PFSK-1 (cell line): Measurements from ENCODE around the gene MUS81.

Source experiments
- FOXP2 ChIP-seq: optimal IDR thresholded peaks from 2 replicates; pipeline ENCODE3; 2011; ENCODE audit warnings: borderline replicate concordance, control low read depth, inconsistent platforms; ENCODE audit not compliant: insufficient read depth; ENCODE audit errors: extremely low read length, extremely low read depth
- POLR2AphosphoS5 ChIP-seq: IDR thresholded peaks from 2 replicates; pipeline ENCODE4 v1.6.1; 2012; ENCODE audit warnings: low read depth, mild to moderate bottlenecking, control low read depth, low read length, moderate library complexity
- SIN3A ChIP-seq: IDR thresholded peaks from 2 replicates; pipeline ENCODE4 v1.6.1; 2012; ENCODE audit warnings: mild to moderate bottlenecking, low read length, moderate library complexity, borderline replicate concordance; ENCODE audit not compliant: insufficient read depth
- TAF1 ChIP-seq: IDR thresholded peaks from 2 replicates; pipeline ENCODE4 v1.6.1; 2012; ENCODE audit warnings: low read length, control low read depth, borderline replicate concordance; ENCODE audit not compliant: insufficient read depth
- TF ChIP-seq, protein P1 (sequence below), 2 experiments: IDR thresholded peaks; 2 replicates each; pipeline versions ENCODE4 v1.6.1 to v1.8.0; 2011 to 2012; ENCODE audit warnings: low read depth in 2 of 2, low read length in 2 of 2, control low read depth in 1 of 2, inconsistent platforms in 1 of 2, mild to moderate bottlenecking in 1 of 2, moderate library complexity in 1 of 2; ENCODE audit not compliant: insufficient read depth in 1 of 2

The MUS81 gene

DNA sequence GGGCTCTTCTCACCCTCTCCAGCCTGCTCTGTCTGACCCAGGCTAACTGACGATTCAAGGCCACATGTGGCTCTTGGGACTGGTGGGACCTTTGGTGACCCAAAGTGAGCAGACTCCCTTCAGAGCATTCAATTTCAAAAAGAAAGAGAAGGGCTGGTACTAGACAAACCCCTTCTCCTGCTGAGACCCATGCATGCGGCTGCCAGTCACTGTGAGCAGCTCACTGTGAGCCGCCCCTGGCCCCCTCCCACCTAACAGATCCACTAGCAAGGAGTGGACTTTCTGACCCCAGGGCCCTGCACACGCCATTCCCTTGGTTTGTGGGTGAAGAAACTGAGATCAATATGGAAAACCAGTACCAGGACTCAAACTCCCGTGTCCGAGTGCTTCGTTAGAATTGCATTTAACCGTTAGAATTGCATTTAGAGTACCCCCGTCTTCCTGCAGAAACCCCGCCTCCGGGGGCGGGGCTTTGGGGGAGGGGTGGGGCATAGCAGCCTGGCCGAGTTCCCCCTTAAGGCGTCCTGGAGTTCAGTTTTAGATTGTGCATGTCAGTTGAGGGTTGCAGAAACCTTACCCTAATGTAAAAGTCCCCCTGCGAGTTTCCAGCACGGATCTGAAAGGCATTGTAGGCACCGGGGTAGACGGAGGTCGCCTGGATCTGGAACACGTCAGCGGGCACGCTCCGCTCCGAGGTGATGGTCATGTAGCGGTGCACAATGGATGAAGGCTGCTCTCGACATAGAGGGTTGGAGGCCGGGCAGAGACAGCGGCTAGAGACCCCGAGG is 7.2 kb downstream of the MUS81 start:
- no peak for TF ChIP-seq TAF1
- TF ChIP-seq POLR2AphosphoS5: no peak
- TF ChIP-seq SIN3A: no peak
- no peak for TF ChIP-seq FOXP2
- TF ChIP-seq, protein P1, sequence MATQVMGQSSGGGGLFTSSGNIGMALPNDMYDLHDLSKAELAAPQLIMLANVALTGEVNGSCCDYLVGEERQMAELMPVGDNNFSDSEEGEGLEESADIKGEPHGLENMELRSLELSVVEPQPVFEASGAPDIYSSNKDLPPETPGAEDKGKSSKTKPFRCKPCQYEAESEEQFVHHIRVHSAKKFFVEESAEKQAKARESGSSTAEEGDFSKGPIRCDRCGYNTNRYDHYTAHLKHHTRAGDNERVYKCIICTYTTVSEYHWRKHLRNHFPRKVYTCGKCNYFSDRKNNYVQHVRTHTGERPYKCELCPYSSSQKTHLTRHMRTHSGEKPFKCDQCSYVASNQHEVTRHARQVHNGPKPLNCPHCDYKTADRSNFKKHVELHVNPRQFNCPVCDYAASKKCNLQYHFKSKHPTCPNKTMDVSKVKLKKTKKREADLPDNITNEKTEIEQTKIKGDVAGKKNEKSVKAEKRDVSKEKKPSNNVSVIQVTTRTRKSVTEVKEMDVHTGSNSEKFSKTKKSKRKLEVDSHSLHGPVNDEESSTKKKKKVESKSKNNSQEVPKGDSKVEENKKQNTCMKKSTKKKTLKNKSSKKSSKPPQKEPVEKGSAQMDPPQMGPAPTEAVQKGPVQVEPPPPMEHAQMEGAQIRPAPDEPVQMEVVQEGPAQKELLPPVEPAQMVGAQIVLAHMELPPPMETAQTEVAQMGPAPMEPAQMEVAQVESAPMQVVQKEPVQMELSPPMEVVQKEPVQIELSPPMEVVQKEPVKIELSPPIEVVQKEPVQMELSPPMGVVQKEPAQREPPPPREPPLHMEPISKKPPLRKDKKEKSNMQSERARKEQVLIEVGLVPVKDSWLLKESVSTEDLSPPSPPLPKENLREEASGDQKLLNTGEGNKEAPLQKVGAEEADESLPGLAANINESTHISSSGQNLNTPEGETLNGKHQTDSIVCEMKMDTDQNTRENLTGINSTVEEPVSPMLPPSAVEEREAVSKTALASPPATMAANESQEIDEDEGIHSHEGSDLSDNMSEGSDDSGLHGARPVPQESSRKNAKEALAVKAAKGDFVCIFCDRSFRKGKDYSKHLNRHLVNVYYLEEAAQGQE (IDR thresholded peaks at IDR 0.05; ENCODE audit: insufficient read depth in 1 of 2, low read depth in 2 of 2, low read length in 2 of 2): no peak

DNA sequence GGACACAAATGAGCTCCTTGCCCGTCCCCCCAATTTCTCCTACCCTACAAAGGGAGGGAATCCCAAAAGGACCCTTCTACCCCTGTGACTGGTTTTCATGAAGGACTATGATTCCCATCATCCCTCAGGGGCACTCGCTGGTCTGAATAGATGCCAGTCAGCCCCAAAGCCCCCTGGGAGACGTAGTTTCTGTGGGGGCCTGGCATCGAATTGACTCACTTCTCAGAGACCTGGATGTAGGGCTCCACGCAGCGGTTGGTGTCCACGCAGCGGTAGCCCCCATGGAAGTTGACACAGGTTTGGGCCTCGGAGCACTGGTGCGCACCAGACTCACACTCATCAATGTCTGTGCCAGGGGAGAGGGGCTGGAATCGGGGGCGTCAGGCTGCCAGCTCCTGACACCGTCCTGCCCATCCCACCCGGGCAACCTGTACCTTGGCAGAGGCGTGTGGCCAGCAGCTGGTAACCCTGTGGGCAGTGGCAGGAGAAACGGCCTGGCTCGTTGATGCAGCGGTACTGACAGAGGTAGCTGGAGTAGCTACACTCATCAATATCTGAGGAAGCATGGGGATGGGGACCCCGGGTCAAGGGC is 7.9 kb downstream of the MUS81 start:
- TF ChIP-seq SIN3A (no peak), POLR2AphosphoS5 (peak; percentile 45; the same call in 1 of the 2 replicates)

GRCh38 chr11:65868907-65869306 is 8.7 kb downstream of the MUS81 start:
- TF ChIP-seq SIN3A (no peak), FOXP2 (no peak), TAF1 (no peak), POLR2AphosphoS5 (peak; percentile 32; the same call in 1 of the 2 replicates)
- TF ChIP-seq, protein P1 (IDR thresholded peaks at IDR 0.05; ENCODE audit: insufficient read depth in 1 of 2, low read depth in 2 of 2, low read length in 2 of 2): no peak

DNA sequence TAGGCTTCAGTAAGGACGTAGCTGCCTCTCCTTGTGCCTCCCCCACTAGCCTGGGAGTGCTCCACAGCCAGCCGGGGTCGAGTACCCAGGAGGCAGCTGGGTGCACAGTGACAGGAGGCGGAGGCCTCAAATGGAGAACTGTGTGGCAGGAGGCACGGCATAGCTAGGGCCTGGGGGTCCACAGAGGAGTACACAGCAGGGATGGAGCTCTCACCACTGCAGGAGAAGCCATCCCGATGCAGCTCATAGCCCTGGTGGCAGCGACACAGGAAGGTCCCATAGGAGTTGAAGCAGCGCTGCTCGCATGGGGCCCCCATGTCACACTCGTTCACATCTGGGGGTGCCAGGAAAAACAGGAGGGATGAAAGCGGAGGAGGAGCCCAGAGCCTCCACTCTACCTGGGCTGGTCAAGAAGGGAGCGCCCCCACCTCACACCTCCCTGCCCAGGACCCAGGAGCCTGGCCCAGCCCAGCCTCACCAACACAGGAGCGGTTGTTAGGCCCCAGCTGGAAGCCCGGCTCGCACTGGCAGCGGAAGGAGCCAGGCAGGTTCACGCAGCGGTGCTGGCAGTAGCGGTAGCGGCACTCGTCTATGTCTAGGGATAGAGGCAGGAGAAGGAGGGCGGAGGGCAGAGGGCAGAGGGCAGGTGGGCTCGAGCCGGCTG is 9.5 kb downstream of the MUS81 start:
- TF ChIP-seq POLR2AphosphoS5: no peak; the same call in 1 of the 2 replicates
- TF ChIP-seq FOXP2: no peak
- no peak for TF ChIP-seq TAF1
- TF ChIP-seq, protein P1 (IDR thresholded peaks at IDR 0.05; ENCODE audit: insufficient read depth in 1 of 2, low read depth in 2 of 2, low read length in 2 of 2): no peak
- no peak for TF ChIP-seq SIN3A

GRCh38 chr11:65870307-65870658 is 10.1 kb downstream of the MUS81 start:
- TF ChIP-seq SIN3A (no peak), POLR2AphosphoS5 (no peak), FOXP2 (no peak), TAF1 (no peak)
- TF ChIP-seq, protein P1 (IDR thresholded peaks at IDR 0.05; ENCODE audit: insufficient read depth in 1 of 2, low read depth in 2 of 2, low read length in 2 of 2): no peak
